Activated CD8-positive, alpha-beta memory T cell treated with anti-CD3 and anti-CD28 coated beads, Interleukin-2, amount 10 ng/mL, durations not matched to agents 7 days and 5 days (primary cell): ENCODE data around the gene SRGAP2B. TPM values are rescaled to one million over a fixed set of nuclear protein-coding genes. Genes with fewer than 3 reads are reported as not detected.
"Not testable (repeated sequence)": the region's sequence is repeated elsewhere in the genome, so short reads cannot be mapped to it uniquely, and the experiment has no call there.

Source experiments
- ATAC-seq: fragments of 150-1000 bp; cut with Tn5 transposase; one replicate; pipeline ENCODE4 v1.10.0; 2021; ENCODE audit warnings: moderate library complexity
- CTCF ChIA-PET: fragments of 350-600 bp; sonication (Branson Sonifier 250); formaldehyde crosslinking; loops from one replicate; lab custom pipeline; 2021; ENCODE audit warnings: antibody characterized with exemption; lab: Charles Lee
- DNase-seq: peaks from one replicate; pipeline ENCODE4 v3.0.0-alpha.2; 2020
- H3K27ac Mint-ChIP-seq: one replicate; pipeline ENCODE4 v1.8.0; 2021; ENCODE audit warnings: mild to moderate bottlenecking, mixed read lengths
- H3K27me3 Mint-ChIP-seq: one replicate; pipeline ENCODE4 v1.8.0; 2021; ENCODE audit warnings: mixed read lengths
- H3K36me3 Mint-ChIP-seq: one replicate; pipeline ENCODE4 v1.8.0; 2021; ENCODE audit warnings: mild to moderate bottlenecking, mixed read lengths
- H3K4me1 Mint-ChIP-seq: one replicate; pipeline ENCODE4 v1.8.0; 2021; ENCODE audit warnings: mixed read lengths
- H3K4me3 Mint-ChIP-seq: one replicate; pipeline ENCODE4 v1.8.0; 2021; ENCODE audit warnings: mild to moderate bottlenecking, moderate library complexity, mixed read lengths
- H3K9me3 Mint-ChIP-seq: one replicate; pipeline ENCODE4 v1.8.0; 2022; ENCODE audit warnings: low read depth, mixed read lengths
- total RNA-seq, 2 experiments: library from RNA; stranded (reverse); gene quantifications; one replicate each; pipeline ENCODE4 v1.2.3, GENCODE V29; 2021

The SRGAP2B gene
- total RNA-seq, 2 experiments from 2014 or later, result 41.2 to 51.7 TPM

DNA sequence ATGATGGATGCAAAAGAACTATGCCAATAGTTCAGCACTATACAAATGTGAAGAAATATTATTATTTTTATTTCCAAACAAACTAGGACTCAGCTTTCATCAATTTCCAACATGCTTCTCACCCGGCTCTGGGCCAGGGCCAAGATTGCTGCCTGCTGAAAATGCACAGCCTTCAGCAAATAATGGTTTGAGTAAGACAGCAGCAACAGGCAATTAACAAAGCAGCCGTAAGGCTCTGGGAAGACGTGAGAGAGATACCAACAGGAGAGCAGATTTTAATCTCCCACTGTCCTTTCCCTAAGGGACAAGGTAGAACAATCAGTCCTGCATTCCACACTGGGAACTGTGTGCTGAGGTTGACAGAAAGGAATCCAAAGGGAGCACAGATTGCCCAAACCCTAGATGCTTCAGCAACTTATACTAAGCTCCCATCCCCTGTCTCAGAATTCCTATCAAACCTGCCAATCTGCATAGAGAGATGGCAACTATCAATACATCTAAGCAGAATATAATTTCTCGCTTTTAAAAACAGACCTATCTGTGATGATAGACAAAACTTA, 134.1 kb downstream of the SRGAP2B start:
- H3K27ac Mint-ChIP-seq, CTCF ChIA-PET, DNase-seq, H3K27me3 Mint-ChIP-seq, H3K9me3 Mint-ChIP-seq, ATAC-seq, H3K36me3 Mint-ChIP-seq, H3K4me1 Mint-ChIP-seq, H3K4me3 Mint-ChIP-seq: not testable (repeated sequence)

GRCh38 chr1:144948390-144948789, 146.7 kb downstream of the SRGAP2B start:
- H3K27ac Mint-ChIP-seq, ATAC-seq, H3K4me1 Mint-ChIP-seq, H3K27me3 Mint-ChIP-seq, DNase-seq, H3K36me3 Mint-ChIP-seq, H3K4me3 Mint-ChIP-seq, CTCF ChIA-PET, H3K9me3 Mint-ChIP-seq: not testable (repeated sequence)

DNA sequence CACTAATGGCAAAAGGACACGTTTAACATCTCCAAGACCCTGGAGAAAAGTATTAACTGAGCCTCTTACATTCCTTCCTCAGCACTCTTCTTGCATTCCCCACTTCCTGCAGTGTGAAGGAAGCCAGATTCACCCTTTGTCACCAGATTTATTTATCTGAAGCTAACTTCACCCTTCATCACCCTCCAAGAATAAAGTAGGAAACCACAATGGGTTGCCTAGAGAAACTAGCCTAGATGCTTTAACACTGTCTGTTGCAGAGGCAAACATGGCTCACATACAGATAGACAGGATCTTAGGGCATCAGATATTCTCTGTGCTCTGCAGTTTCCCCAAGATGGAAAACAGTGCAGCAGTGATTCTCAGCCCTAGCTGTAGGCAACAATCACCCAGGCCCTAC, 147.6 kb downstream of the SRGAP2B start:
- H3K9me3 Mint-ChIP-seq, DNase-seq, H3K4me1 Mint-ChIP-seq, H3K4me3 Mint-ChIP-seq, H3K27ac Mint-ChIP-seq, H3K27me3 Mint-ChIP-seq, H3K36me3 Mint-ChIP-seq, CTCF ChIA-PET: not testable (repeated sequence)
- peak; percentile 58 for ATAC-seq

DNA sequence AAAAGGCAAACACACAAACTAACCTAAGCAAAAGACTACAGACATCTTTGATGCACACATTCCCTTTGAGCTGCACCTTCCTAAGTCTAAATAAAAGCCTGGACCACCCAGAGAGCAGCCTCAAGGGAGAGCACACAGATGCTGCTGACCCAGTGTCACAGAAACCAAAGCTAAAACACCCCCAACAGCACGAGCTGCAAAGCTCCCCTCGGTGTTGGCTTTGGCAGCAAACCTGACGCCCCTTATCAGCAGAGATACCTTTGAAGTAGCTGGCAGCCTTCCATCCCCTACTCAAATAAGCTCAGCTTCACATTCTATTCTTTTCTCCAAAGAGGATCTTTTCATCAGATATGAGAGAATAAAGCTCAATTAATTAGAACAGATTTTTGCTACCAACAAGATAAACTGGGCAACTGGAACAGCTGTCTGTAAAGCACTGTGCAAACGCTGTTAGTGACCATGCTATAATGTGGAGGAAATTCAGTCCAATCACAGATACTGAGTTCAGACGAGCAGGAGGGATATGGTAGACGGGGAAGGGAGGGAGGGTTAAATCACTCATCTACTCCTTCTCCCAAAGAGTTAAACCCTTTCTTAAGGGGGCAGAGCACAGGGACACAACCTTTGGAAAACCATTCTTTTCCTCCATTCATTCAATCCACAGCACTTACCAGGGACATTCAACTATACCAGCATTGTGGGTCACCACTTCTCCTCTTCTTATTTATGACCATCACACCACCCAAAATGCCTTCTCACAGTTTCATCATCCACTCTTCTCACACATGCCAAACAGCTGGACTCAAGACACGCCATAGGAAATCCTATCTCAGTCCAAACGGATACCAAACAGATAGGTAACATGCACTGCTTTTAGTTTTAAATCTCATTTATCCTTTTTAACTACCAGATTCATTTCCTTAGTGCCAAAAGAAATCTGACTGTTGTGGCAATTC, 148.3 kb downstream of the SRGAP2B start:
- H3K4me3 Mint-ChIP-seq, CTCF ChIA-PET, H3K27me3 Mint-ChIP-seq, DNase-seq, H3K27ac Mint-ChIP-seq, ATAC-seq, H3K36me3 Mint-ChIP-seq, H3K4me1 Mint-ChIP-seq, H3K9me3 Mint-ChIP-seq: not testable (repeated sequence)

- H3K4me1 Mint-ChIP-seq, H3K9me3 Mint-ChIP-seq, H3K36me3 Mint-ChIP-seq, CTCF ChIA-PET, DNase-seq, H3K4me3 Mint-ChIP-seq, H3K27me3 Mint-ChIP-seq, H3K27ac Mint-ChIP-seq: not testable (repeated sequence)
- ATAC-seq, result peak; percentile 90
Measured at GRCh38 chr1:144941710-144942109, 153.4 kb downstream of the SRGAP2B start.

DNA sequence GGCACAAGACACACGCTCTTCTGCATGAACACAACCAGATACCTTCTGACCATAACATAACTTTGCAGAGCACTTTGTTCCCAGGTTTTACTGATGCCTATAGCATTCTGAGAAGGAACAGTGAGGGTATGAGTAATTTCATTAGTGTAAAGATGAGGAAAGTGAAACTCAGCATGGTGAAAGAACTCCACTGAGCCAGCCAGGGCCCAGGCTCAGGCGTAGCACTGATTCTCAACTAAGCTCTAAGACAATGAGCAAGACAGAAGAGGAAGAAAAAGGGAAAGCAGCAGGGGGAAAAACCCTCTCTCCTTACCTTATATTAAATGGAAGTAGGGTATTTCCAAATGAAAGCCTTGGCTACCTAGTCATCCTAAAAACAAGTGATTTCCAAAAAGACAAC, 155.1 kb downstream of the SRGAP2B start:
- ATAC-seq, result peak; percentile 72
- H3K4me3 Mint-ChIP-seq, DNase-seq, H3K27me3 Mint-ChIP-seq, H3K4me1 Mint-ChIP-seq, H3K36me3 Mint-ChIP-seq, CTCF ChIA-PET, H3K27ac Mint-ChIP-seq, H3K9me3 Mint-ChIP-seq: not testable (repeated sequence)

DNA sequence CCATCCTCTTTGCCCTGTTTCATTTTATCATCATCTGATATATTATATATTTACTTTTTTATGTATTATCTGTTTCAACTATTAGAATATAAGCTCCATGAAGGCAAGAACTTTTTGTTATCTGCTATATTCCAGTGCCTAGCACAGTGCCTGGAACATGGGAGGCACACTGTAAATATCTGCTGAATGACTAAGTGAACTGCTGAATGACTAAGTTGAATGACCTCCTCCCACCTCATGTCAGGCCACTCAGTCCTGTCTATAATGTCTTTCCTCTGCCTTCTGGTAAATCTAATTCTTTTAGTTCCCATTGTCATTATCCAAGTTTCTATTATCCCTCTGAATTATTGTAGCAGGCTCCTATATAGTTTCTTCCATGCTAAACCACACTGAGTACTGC, 156.5 kb downstream of the SRGAP2B start:
- CTCF ChIA-PET, H3K4me3 Mint-ChIP-seq, H3K9me3 Mint-ChIP-seq, DNase-seq, H3K27me3 Mint-ChIP-seq, H3K27ac Mint-ChIP-seq, ATAC-seq, H3K36me3 Mint-ChIP-seq, H3K4me1 Mint-ChIP-seq: not testable (repeated sequence)

DNA sequence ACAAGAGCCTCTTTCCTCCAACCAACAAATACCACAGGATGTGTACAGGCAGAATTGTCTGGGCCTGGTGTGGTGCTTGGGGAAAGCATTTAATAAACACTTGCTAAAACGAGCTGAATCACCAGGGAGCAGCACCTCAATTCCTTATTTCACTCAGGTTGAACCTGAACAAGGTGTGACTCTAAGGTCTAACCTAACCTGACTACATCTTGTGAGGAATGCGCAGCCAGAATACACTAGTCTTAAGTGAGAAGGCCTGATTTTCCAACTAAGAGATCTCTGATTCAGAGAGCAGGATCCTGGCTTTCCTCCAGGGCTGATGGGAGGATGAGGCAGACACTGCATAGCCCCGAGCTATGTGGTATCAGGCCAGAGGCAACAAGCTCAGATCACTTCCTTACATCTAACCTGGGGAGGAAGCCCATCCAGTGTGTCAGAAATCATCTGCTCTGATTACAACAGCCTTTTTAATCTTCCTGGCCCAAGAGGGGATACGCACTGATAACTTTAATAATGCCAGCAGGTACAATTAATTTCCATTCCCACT, 158.9 kb downstream of the SRGAP2B start:
- H3K36me3 Mint-ChIP-seq, CTCF ChIA-PET, ATAC-seq: not testable (repeated sequence)

GRCh38 chr1:144935310-144935709, 159.8 kb downstream of the SRGAP2B start:
- H3K36me3 Mint-ChIP-seq, H3K27me3 Mint-ChIP-seq, ATAC-seq: not testable (repeated sequence)

More for the DNA sequence above, 158.9 kb downstream of the SRGAP2B start:
- not testable (repeated sequence) for H3K27me3 Mint-ChIP-seq, H3K27ac Mint-ChIP-seq, DNase-seq, H3K9me3 Mint-ChIP-seq, H3K4me1 Mint-ChIP-seq, H3K4me3 Mint-ChIP-seq

DNA sequence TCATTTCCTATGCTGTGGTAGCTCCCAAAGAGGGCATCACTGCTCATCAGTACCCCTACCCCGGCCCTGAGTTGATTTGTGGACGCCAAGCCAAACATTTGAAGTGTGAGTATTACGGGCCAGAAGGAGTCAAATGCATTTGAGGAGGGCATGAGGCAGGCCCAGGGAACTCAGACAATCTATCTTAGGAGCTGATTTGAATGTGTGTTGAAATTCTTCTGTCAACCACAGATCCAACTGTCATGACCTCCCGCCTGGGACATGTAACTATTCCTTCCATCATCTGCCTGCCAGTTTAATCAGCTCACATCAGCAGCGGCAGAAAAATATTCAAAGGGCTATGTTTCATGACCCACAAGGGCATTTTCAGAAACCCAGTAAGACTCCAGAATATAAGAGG, 162.1 kb downstream of the SRGAP2B start:
- H3K4me3 Mint-ChIP-seq, H3K4me1 Mint-ChIP-seq, DNase-seq, ATAC-seq, H3K27ac Mint-ChIP-seq, H3K9me3 Mint-ChIP-seq, H3K27me3 Mint-ChIP-seq, CTCF ChIA-PET, H3K36me3 Mint-ChIP-seq: not testable (repeated sequence)

More at GRCh38 chr1:144935310-144935709, 159.8 kb downstream of the SRGAP2B start:
- H3K4me3 Mint-ChIP-seq, DNase-seq, H3K4me1 Mint-ChIP-seq, H3K9me3 Mint-ChIP-seq, H3K27ac Mint-ChIP-seq, CTCF ChIA-PET: not testable (repeated sequence)

- H3K4me1 Mint-ChIP-seq, H3K27me3 Mint-ChIP-seq, DNase-seq, H3K36me3 Mint-ChIP-seq, CTCF ChIA-PET, ATAC-seq, H3K27ac Mint-ChIP-seq, H3K4me3 Mint-ChIP-seq, H3K9me3 Mint-ChIP-seq: not testable (repeated sequence)
Measured at GRCh38 chr1:144932153-144932552, 163.0 kb downstream of the SRGAP2B start.

DNA sequence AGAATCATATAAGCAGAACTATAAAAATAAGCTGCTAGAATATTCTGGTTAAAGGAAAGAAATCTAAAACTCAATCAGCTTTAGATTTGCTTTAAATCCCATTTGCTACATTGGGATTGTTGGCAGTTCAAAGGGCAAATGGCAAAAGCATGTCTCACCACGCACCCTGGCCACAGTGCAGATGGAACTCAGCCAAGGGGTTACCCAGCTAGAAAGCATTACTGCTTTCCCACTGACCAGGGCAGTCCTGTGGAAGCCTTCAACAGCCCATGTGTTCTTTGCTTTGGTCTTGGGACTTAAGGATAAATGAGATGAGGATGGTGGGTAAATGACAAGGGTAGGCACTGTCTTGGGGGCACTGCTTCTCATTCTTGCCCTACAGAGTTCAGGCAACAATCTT, 163.6 kb downstream of the SRGAP2B start:
- ATAC-seq, DNase-seq, H3K27me3 Mint-ChIP-seq, H3K4me3 Mint-ChIP-seq, H3K4me1 Mint-ChIP-seq, CTCF ChIA-PET, H3K36me3 Mint-ChIP-seq, H3K27ac Mint-ChIP-seq, H3K9me3 Mint-ChIP-seq: not testable (repeated sequence)

GRCh38 chr1:144930085-144930777, 164.9 kb downstream of the SRGAP2B start:
- H3K36me3 Mint-ChIP-seq, H3K4me1 Mint-ChIP-seq, H3K27ac Mint-ChIP-seq, H3K9me3 Mint-ChIP-seq, DNase-seq, H3K27me3 Mint-ChIP-seq, CTCF ChIA-PET, H3K4me3 Mint-ChIP-seq: not testable (repeated sequence)
- ATAC-seq, result peak; percentile 77
